ENCODE data around the gene TACC3. TPM values are rescaled to one million over a fixed set of nuclear protein-coding genes. Genes with fewer than 3 reads are reported as not detected.

TACC3 gene
- polyA plus RNA-seq, 1 experiment = 24.0 TPM

DNA sequence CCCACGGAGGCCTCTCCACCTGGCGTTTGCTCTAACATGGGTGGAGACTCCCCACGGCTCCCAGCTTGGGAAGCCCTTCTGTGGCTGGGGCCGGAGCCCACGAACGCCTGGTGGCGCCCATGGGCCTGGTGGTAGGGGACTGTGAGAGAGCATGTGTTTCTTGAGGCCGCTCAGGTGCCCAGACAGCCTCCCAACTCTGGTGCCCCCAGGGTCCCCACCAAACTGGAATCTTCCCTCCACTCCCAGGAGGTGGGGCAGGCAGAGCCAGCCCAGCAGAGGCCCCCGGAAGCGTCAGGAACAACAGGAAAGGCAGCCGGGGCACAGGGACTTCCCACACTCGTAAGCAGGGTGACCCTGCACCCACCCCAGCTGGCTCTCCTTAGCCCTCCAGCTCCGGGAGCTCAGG, 38.5 kb downstream of the TACC3 start:
- no peak for DNase-seq (ENCODE audit: low read depth)
- POLR2A ChIA-PET = no interaction called here
- H3K27me3 ChIP-seq (ENCODE audit: control insufficient read depth, insufficient read depth, low read length) = no peaks in the 10 kb centered on the region
- no peak for TF ChIP-seq CTCF (IDR thresholded peaks at IDR 0.05; ENCODE audit: insufficient read depth, low read depth, low read length)
- CTCF ChIA-PET = interaction anchor here (1.0 to 1.7 kb wide), 3 partner anchors 12 to 140 kb away, joined by 3 to 11 read pairs (median 7); no protein-coding TSS in a partner anchor
- no peak overlapping the region for H3K4me3 ChIP-seq (ENCODE audit: low read depth, low read length)
- H3K36me3 ChIP-seq (ENCODE audit: control insufficient read depth, insufficient read depth, low read length) = no peaks in the 10 kb centered on the region

DNA sequence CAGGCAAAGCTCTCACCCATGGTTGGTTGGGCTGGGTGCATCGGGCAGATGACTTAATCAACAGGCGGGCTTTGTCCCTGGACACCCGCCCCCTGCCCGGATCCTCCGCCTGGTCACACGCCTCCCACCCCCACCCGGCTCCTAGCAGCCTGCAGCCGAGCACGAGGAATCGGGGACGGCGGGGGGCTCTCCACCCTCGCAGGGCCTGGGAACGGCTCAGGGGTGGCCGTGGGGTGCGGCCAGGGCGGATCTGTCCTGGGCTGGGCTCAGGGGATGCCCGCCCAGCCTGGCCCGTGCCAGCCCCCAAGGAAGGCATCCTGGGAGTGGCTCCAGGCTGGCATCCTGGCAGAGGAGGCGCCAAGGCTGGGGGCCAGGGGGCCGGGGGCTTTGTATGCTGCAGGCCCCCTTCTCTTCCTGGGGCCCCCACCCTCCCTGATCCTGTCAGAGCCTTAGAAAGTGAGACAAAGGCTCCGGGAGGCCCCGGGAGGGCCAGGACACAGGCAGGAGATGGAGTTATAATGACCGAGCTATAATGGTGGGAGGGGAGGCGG, 39.3 kb downstream of the TACC3 start:
- DNase-seq (ENCODE audit: low read depth) = no peak
- Histone ChIP-seq H3K4me3 (ENCODE audit: low read depth, low read length) (no peak overlapping the region), H3K27me3 (ENCODE audit: control insufficient read depth, insufficient read depth, low read length) (no peaks in the 10 kb centered on the region), H3K36me3 (ENCODE audit: control insufficient read depth, insufficient read depth, low read length) (no peaks in the 10 kb centered on the region)
- CTCF ChIA-PET = interaction anchor here (1.7 kb wide), 2 partner anchors 13 to 48 kb away, joined by 7 to 11 read pairs; no protein-coding TSS in a partner anchor
- no peak for TF ChIP-seq CTCF (IDR thresholded peaks at IDR 0.05; ENCODE audit: insufficient read depth, low read depth, low read length)
- POLR2A ChIA-PET = no interaction called here

DNA sequence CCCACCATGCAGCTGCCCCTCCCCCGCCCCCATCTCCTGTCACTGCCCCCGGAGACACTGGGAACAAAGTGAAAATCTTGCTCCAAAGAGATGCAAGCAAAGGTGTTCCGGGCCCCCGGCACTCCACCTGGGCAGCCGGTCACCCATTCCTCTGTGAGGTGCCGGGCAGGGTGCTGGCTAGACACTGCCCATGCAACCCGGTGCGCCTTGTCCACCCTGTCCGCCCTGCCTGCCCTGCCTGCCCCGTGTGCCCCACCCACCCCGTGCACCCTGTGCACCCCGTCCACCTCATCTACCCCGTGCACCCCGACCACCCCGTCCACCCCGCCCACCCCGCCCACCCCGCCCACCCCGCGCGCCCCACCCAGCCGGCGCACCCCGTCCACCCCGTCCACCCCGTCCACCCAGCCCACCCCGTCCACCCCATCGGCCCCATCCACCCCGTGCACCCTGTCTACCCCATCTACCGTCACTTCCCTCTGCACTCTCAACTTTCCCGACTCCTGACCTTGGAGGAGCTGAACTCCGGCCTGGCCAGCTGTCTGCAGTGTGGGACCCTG, 39.9 kb downstream of the TACC3 start:
- Histone ChIP-seq H3K27me3 (ENCODE audit: control insufficient read depth, insufficient read depth, low read length) (no peaks in the 10 kb centered on the region), H3K36me3 (ENCODE audit: control insufficient read depth, insufficient read depth, low read length) (no peaks in the 10 kb centered on the region), H3K4me3 (ENCODE audit: low read depth, low read length) (no peak overlapping the region)
- CTCF ChIA-PET = interaction anchor here (1.7 kb wide), 1 partner anchor 48 kb away, joined by 7 read pairs; no protein-coding TSS in a partner anchor
- POLR2A ChIA-PET = no interaction called here
- no peak for DNase-seq (ENCODE audit: low read depth)
- TF ChIP-seq CTCF (IDR thresholded peaks at IDR 0.05; ENCODE audit: insufficient read depth, low read depth, low read length) = no peak

DNA sequence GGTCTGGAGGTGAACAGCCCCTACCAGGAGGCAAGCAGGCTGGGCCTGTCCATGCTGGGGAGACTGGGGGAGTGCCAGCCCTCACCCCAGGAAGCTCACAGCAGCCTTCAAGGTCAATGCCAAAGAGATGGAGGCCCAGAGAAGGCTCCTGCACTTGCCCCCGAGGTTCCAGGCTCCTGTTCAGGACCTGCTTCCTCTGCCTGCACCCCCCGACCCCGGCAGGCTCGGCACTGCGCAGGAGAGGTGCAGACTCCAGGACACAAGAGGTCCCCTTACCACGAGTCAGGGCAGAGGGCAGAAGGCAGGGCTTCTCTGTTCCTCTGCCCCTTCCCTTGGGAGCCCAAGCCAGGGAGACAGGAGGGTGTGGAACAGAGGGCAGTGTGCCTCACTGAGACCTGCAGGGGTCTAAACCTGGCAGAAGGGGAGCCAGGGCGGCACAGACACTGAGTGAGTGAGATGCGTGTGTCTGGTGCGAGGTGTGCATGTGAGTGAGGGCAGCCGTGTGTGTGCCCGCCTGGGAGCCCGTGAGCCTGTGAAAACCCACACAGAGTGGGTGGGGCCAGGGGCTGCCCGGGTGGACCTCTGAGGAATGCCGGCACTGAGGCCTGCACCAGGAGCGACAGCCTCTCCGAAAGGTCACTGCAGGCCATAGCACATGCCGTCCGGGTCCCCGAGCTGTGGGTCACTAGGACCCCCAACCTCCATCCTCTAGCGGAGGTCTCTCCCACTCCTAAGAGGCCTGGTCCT, 41.1 kb downstream of the TACC3 start:
- no peak overlapping the region for H3K4me3 ChIP-seq (ENCODE audit: low read depth, low read length)
- CTCF ChIA-PET = interaction anchor here (0.7 to 1.6 kb wide), 2 partner anchors 11 to 48 kb away, joined by 3 to 4 read pairs; no protein-coding TSS in a partner anchor
- no peaks in the 10 kb centered on the region for H3K36me3 ChIP-seq (ENCODE audit: control insufficient read depth, insufficient read depth, low read length)
- no peaks in the 10 kb centered on the region for H3K27me3 ChIP-seq (ENCODE audit: control insufficient read depth, insufficient read depth, low read length)
- POLR2A ChIA-PET = no interaction called here
- DNase-seq (ENCODE audit: low read depth) = no peak
- no peak for TF ChIP-seq CTCF (IDR thresholded peaks at IDR 0.05; ENCODE audit: insufficient read depth, low read depth, low read length)

DNA sequence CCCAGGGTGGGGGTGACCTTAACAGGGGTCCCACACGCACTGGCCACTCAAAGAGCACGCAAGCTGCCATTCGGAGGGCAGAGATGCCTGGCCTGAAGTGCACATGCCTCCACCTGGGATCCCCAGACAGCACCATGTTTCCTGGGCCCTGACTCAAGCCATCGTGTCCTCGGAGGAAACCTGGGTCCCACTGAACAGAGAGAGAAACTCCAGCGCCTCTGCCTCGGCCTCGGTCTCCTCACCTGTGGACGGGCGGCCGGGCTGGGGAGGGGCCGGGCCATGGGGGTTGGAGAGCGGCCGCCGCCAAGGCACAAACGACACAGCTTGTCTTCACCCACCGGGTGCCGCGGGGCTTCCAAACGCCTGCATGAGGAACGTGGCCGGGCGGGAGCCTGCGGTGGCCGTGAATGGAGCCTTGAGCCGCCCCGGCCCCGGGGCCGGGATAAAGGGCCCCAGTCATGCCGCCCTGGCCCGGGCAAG, 41.8 kb downstream of the TACC3 start:
- Histone ChIP-seq H3K36me3 (ENCODE audit: control insufficient read depth, insufficient read depth, low read length) (no peaks in the 10 kb centered on the region), H3K27me3 (ENCODE audit: control insufficient read depth, insufficient read depth, low read length) (no peaks in the 10 kb centered on the region; the same call in 1 of the 2 replicates), H3K4me3 (ENCODE audit: low read depth, low read length) (no peak overlapping the region; the same call in 1 of the 2 replicates)
- ChIA-PET POLR2A (no interaction called here), CTCF (interaction anchor here (0.7 to 1.6 kb wide), 3 partner anchors 11 to 47 kb away, joined by 3 to 4 read pairs (median 3); no protein-coding TSS in a partner anchor)
- no peak for DNase-seq (ENCODE audit: low read depth)
- no peak for TF ChIP-seq CTCF (IDR thresholded peaks at IDR 0.05; ENCODE audit: insufficient read depth, low read depth, low read length)
